ENCODE results near the gene TNFSF15.

The TNFSF15 gene

GRCh38 chr9:114805670-114806525, at the start of gene TNFSF15:
TNFSF15 (minus strand) TSS chr9:114806039; CDS start chr9:114806012, 27 bp downstream.
- DNase-seq (ENCODE audit: low read depth in 2 of 2), result peak; percentile 4 to 10

- no peak for DNase-seq (ENCODE audit: low read depth in 2 of 2)
Measured at GRCh38 chr9:114855488-114855887, 49.6 kb upstream of the TNFSF15 start.

GRCh38 chr9:114854736-114855355, 49.0 kb upstream of the TNFSF15 start:
- no peak for DNase-seq (ENCODE audit: low read depth in 2 of 2)

GRCh38 chr9:114853071-114853855, 47.4 kb upstream of the TNFSF15 start:
- DNase-seq (ENCODE audit: low read depth in 2 of 2), result no peak

- DNase-seq (ENCODE audit: low read depth in 2 of 2), result no peak
Measured at GRCh38 chr9:114852050-114852594, 46.3 kb upstream of the TNFSF15 start.

GRCh38 chr9:114851306-114851705, 45.5 kb upstream of the TNFSF15 start:
- DNase-seq (ENCODE audit: low read depth in 2 of 2), result no peak

- DNase-seq (ENCODE audit: low read depth in 2 of 2), result no peak
Measured at GRCh38 chr9:114850871-114851270, 45.0 kb upstream of the TNFSF15 start.

GRCh38 chr9:114849450-114849849, 43.6 kb upstream of the TNFSF15 start:
- no peak for DNase-seq (ENCODE audit: low read depth in 2 of 2)

GRCh38 chr9:114847492-114848417, 41.9 kb upstream of the TNFSF15 start:
- no peak for DNase-seq (ENCODE audit: low read depth in 2 of 2)

GRCh38 chr9:114845373-114845772, 39.5 kb upstream of the TNFSF15 start:
- no peak for DNase-seq (ENCODE audit: low read depth in 2 of 2)

GRCh38 chr9:114844766-114845165, 38.9 kb upstream of the TNFSF15 start:
- DNase-seq (ENCODE audit: low read depth in 2 of 2), result no peak

GRCh38 chr9:114837923-114838322, 32.1 kb upstream of the TNFSF15 start:
- no peak for DNase-seq (ENCODE audit: low read depth in 2 of 2)

GRCh38 chr9:114836769-114837168, 30.9 kb upstream of the TNFSF15 start:
- peak; percentile 17 to 42 for DNase-seq (ENCODE audit: low read depth in 2 of 2)

GRCh38 chr9:114834386-114834785, 28.5 kb upstream of the TNFSF15 start:
- no peak for DNase-seq (ENCODE audit: low read depth in 2 of 2)

- DNase-seq (ENCODE audit: low read depth in 2 of 2), result no peak
Measured at GRCh38 chr9:114830546-114830945, 24.7 kb upstream of the TNFSF15 start.

- no peak for DNase-seq (ENCODE audit: low read depth in 2 of 2)
Measured at GRCh38 chr9:114829574-114830440, 24.0 kb upstream of the TNFSF15 start.

GRCh38 chr9:114828303-114828650, 22.4 kb upstream of the TNFSF15 start:
- no peak for DNase-seq (ENCODE audit: low read depth in 2 of 2)

GRCh38 chr9:114827641-114828302, 21.9 kb upstream of the TNFSF15 start:
- DNase-seq (ENCODE audit: low read depth in 2 of 2), result peak in 1 of 2 donors; percentile 14

GRCh38 chr9:114826431-114826830, 20.6 kb upstream of the TNFSF15 start:
- DNase-seq (ENCODE audit: low read depth in 2 of 2), result no peak

All from stimulated activated CD8-positive, alpha-beta memory T cell treated with anti-CD3 and anti-CD28 coated beads, Interleukin-15, amount 100 ng/mL, for 48 hours (primary cell).